Nephron progenitor cell (in vitro differentiated cells): ENCODE results near the gene MYO18B.
A peak's percentile ranks its signal among the peaks of the same experiment; 100 is the strongest.

ENCODE experiments used
- DNase-seq: peaks from one replicate; pipeline ENCODE4 v3.0.0; 2021
- H3K27ac Mint-ChIP-seq: 2 replicates; pipeline ENCODE4 v1.8.0; 2021; ENCODE audit warnings: mild to moderate bottlenecking, moderate library complexity, mixed read lengths
- H3K27me3 Mint-ChIP-seq: 2 replicates; pipeline ENCODE4 v1.8.0; 2021; ENCODE audit warnings: mild to moderate bottlenecking, low read depth, mixed read lengths; ENCODE audit not compliant: poor library complexity
- H3K36me3 Mint-ChIP-seq: 2 replicates; pipeline ENCODE4 v1.8.0; 2021; ENCODE audit warnings: low read depth, mixed read lengths
- H3K4me1 Mint-ChIP-seq: 2 replicates; pipeline ENCODE4 v1.8.0; 2021; ENCODE audit warnings: mixed read lengths
- H3K4me3 Mint-ChIP-seq: 2 replicates; pipeline ENCODE4 v1.8.0; 2021; ENCODE audit warnings: mild to moderate bottlenecking, moderate library complexity, mixed read lengths
- H3K9me3 Mint-ChIP-seq: 2 replicates; pipeline ENCODE4 v1.8.0; 2021; ENCODE audit warnings: mild to moderate bottlenecking, moderate library complexity, mixed read lengths
- TF ChIP-seq, protein P1 (sequence below): fragments of 200-600 bp; sonication (generic); IDR thresholded peaks from 2 replicates; pipeline ENCODE4 v1.5.0; 2021; ENCODE audit warnings: antibody characterized with exemption

MYO18B gene

DNA sequence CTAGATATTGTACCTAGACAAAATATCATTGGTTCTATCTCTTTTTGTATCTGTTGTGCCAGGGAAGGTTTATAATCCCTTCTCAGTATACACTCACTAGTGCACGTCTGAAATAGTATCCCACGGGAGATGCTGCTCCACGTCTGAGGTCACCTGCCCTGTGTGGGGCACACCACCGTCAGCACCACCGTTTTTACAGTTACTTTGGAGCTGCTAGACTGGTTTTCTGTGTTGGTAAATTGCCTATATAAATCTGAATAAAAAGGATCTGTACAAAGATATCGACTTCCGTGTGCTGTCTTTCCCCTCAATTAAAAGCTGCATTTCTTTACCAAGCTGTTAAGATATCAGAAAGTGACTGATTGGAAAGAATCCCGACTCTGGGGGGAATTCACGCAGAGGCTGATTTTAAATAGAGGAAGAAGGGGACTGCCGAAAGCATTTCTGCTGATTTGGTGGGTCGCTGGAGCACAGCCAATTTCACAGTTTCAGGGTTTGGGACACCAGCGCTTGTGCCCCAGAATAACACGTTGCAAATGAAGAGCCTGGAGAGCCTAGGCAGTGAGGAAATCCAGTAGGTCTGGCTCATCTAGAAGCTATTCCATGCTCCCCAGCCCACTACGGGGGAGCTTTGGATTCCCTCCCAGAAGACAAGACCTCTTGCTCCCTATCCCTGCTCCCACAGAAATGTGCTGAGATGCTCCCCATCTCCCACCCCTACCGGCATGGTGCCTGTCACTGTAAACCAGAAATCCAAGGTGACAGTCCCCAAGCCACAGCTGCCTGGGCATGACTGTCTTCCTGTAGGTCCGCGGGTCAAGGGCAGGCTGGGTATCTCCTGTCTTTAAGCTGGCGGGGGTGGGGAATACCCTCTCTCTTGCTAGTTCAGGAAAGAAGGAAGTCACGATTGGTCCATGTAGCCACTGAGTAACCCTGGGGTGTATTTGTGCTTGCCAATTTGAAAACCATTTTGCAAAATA, 12.7 kb upstream of the MYO18B start:
- TF ChIP-seq, protein P1, sequence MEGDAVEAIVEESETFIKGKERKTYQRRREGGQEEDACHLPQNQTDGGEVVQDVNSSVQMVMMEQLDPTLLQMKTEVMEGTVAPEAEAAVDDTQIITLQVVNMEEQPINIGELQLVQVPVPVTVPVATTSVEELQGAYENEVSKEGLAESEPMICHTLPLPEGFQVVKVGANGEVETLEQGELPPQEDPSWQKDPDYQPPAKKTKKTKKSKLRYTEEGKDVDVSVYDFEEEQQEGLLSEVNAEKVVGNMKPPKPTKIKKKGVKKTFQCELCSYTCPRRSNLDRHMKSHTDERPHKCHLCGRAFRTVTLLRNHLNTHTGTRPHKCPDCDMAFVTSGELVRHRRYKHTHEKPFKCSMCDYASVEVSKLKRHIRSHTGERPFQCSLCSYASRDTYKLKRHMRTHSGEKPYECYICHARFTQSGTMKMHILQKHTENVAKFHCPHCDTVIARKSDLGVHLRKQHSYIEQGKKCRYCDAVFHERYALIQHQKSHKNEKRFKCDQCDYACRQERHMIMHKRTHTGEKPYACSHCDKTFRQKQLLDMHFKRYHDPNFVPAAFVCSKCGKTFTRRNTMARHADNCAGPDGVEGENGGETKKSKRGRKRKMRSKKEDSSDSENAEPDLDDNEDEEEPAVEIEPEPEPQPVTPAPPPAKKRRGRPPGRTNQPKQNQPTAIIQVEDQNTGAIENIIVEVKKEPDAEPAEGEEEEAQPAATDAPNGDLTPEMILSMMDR, result no peak
- Mint-ChIP-seq H3K4me3 (no peak overlapping the region), H3K9me3 (no peaks in the 10 kb centered on the region), H3K36me3 (peaks cover 4% of the 10 kb centered on the region), H3K27ac (peak overlapping the region; percentile 35), H3K4me1 (peaks cover 24% of the 10 kb centered on the region), H3K27me3 (peaks cover 7% of the 10 kb centered on the region)
- DNase-seq, result no peak

DNA sequence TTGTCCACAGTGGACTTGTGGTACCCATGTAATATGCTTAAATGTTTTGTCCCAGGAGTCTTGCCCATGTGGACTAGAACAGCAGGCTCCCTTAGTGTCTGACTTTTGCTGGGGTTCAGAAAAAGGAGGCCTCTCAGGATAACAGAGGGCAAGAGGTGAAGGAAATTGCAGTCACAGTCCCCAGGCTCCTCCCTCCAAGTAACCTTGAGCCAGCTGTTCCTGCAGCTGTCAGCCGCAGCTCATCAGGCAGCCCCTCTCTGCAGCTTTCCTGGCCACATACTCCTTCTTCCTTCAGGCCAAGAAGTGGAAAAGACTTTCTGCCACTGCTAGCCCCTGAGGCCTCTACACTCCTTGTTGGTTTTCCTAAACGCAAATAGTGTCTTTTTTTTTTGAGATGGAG, 6.3 kb upstream of the MYO18B start:
- H3K4me1 Mint-ChIP-seq, result no peaks in the 10 kb centered on the region
- H3K36me3 Mint-ChIP-seq, result no peaks in the 10 kb centered on the region
- H3K4me3 Mint-ChIP-seq, result no peak overlapping the region
- no peak overlapping the region for H3K27ac Mint-ChIP-seq
- H3K9me3 Mint-ChIP-seq, result no peaks in the 10 kb centered on the region
- DNase-seq, result no peak
- peaks cover 17% of the 10 kb centered on the region for H3K27me3 Mint-ChIP-seq
- TF ChIP-seq, protein P1, result no peak

DNA sequence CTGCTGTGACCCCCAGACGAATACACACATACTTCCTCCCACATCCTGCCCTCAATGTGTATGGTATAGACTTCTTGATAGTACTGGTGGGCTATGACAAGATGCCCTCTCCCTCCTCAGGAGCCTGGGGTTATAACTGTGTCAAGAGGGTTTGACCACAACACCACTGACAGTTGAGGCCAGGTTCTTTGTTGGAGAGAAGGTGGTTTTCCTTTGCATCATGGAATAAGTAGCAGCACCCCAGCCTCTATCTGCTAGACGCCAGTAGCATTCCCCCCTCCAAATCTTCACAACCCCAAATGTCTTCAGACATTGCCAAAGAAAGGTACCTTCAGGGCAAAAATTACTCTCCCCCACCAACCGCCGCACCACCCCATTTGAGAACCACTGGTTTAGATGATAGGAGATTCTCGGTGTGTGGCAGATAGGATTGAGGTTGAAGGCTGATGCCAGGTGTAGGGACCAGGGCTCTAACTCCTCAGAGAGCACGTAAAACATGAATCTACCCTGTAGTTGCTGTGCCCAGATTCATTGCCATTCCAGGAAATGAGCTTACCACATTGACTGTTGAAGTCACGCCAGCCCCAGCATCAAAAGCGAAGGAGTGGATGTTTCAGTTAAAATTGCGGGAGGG, 5.5 kb upstream of the MYO18B start:
- TF ChIP-seq, protein P1, result no peak
- peaks cover 17% of the 10 kb centered on the region for H3K27me3 Mint-ChIP-seq
- no peak overlapping the region for H3K4me3 Mint-ChIP-seq
- H3K27ac Mint-ChIP-seq, result no peak overlapping the region
- H3K9me3 Mint-ChIP-seq, result no peaks in the 10 kb centered on the region
- no peak for DNase-seq
- no peaks in the 10 kb centered on the region for H3K4me1 Mint-ChIP-seq
- no peaks in the 10 kb centered on the region for H3K36me3 Mint-ChIP-seq

DNA sequence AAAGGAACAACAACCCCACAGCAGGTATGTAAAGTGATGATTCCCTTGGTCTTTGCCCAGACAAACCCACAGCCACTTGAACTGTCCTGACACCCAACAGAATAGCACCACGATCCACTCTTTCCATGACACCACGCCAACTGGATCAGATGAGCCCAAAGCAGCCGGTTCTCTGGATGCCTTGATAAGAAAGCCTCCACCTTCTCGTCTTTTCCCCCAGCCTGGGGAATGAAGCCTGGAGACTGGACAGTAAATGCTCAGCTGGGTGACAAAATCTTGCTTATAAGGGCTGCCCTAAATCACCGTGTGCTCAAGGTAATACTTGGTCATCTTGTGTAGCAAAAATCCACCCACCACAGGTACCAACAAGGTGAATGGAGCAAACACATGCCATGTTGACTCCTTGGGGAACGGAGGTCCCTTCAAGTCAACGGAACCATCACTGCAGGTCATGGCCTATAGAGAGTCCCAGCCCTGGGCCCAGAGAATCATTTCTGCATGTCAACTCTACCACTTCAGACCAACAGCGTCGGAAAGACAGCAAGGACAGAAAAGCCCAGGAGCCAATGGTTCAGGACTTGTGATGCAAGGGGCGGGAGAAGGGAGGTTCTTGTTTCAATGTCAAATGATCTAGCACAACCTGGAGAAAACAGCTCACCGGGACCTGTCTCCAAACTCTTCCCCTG, 2.2 kb upstream of the MYO18B start:
- Mint-ChIP-seq H3K36me3 (no peaks in the 10 kb centered on the region), H3K4me1 (no peaks in the 10 kb centered on the region), H3K9me3 (no peaks in the 10 kb centered on the region), H3K27ac (no peak overlapping the region), H3K4me3 (no peak overlapping the region), H3K27me3 (peaks cover 14% of the 10 kb centered on the region)
- TF ChIP-seq, protein P1, result no peak
- DNase-seq, result no peak

DNA sequence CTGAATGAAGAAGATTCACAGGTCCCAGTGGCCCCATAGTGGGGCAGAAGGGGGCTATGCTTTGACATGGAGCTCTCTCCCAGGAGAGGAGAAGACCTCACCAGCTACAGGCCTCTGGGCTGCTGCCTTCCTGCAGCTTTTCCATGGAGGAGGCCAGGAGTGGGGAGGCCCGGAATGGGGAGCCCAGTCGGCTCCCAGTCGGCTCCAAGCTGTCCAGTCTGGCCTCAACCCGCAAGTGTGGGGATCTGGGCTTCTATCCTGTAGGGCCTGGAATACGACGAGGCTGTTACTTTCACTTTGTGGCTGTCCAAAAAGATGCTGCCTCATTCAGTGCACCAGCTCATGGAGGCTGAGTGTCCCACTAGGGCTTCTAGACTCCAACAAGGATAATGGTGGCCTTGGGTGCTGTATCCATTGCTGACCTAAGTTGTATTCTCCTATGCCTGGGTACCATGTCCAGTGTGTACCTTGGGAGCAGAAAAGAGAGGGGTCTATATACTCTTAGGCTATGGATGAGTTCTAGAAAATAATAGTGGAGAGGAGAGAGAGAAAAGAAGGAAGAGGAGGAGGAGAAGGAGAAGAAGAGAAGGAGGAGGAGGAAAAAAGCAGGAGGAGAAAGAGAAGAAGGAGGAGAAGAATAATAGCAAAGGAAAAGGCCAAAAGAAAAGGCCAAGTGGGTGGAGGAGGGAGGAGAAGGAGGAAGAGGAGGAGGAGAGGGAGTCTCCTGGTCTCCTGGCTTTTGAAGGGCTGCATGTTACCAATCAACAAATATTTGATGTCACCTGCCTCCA, 1.1 kb downstream of the MYO18B start:
- H3K4me1 Mint-ChIP-seq, result no peaks in the 10 kb centered on the region
- TF ChIP-seq, protein P1, result no peak
- no peaks in the 10 kb centered on the region for H3K36me3 Mint-ChIP-seq
- H3K4me3 Mint-ChIP-seq, result no peak overlapping the region
- no peaks in the 10 kb centered on the region for H3K9me3 Mint-ChIP-seq
- no peak overlapping the region for H3K27ac Mint-ChIP-seq
- H3K27me3 Mint-ChIP-seq, result peaks cover 16% of the 10 kb centered on the region
- no peak for DNase-seq
